ENCODE results near the gene SH3TC2.

SH3TC2 gene

GRCh38 chr5:149062371-149063016, 368 bp downstream of the SH3TC2 start:
- H3K4me3 ChIP-seq (ENCODE audit: low read depth in 1 of 5, low read length in 5 of 5), result no peak overlapping the region
- no peaks in the 10 kb centered on the region for H3K27me3 ChIP-seq (ENCODE audit: control insufficient read depth in 5 of 5, insufficient read depth in 4 of 5, low read length in 5 of 5)
- no peak overlapping the region for H3K9ac ChIP-seq (ENCODE audit: low read length in 5 of 5)

GRCh38 chr5:149061341-149061740, 1.5 kb downstream of the SH3TC2 start:
- peak overlapping the region; percentile 80 for H3K27ac ChIP-seq (ENCODE audit: low read depth, low read length)

More at GRCh38 chr5:149062371-149063016, 368 bp downstream of the SH3TC2 start:
- peak overlapping the region; percentile 80 for H3K27ac ChIP-seq (ENCODE audit: low read depth, low read length)
- no peaks in the 10 kb centered on the region for H3K36me3 ChIP-seq (ENCODE audit: control insufficient read depth in 5 of 5, insufficient read depth in 5 of 5, low read length in 5 of 5)
- H3K4me1 ChIP-seq (ENCODE audit: control insufficient read depth in 5 of 5, insufficient read depth in 5 of 5, low read length in 5 of 5), result peaks cover 3 to 54% (median 13%) of the 10 kb centered on the region in 5 donors
- peaks cover 0 to 6% (median 0%) of the 10 kb centered on the region in 5 donors for H3K9me3 ChIP-seq (ENCODE audit: control insufficient read depth in 5 of 5, low read length in 5 of 5)

DNA sequence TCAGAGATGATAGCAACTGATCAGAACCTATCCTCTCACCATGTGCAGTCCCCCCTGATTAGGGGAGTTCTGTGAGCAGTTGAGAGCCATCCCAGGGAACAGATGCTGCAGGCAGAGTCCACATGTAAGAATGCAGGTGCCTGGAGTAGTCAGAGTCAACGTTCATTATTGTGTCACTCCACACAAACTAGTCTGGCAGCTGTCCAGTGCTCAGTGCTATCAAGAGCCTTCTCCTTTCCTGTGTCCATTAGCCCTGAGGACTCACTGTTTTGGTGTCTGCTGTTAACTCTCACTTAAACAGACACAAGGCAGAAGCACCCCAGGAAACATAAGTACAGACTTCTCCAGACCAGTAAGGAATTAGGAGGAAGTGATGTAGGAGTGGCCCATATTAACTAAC, 2.5 kb downstream of the SH3TC2 start:
- Histone ChIP-seq H3K27ac (ENCODE audit: low read depth, low read length) (no peak overlapping the region), H3K9me3 (ENCODE audit: control insufficient read depth in 5 of 5, low read length in 5 of 5) (peaks cover 0 to 6% (median 0%) of the 10 kb centered on the region in 5 donors), H3K36me3 (ENCODE audit: control insufficient read depth in 5 of 5, insufficient read depth in 5 of 5, low read length in 5 of 5) (no peaks in the 10 kb centered on the region)

More at GRCh38 chr5:149061341-149061740, 1.5 kb downstream of the SH3TC2 start:
- no peak overlapping the region for H3K9ac ChIP-seq (ENCODE audit: low read length in 5 of 5)
- no peaks in the 10 kb centered on the region for H3K27me3 ChIP-seq (ENCODE audit: control insufficient read depth in 5 of 5, insufficient read depth in 4 of 5, low read length in 5 of 5)
- H3K9me3 ChIP-seq (ENCODE audit: control insufficient read depth in 5 of 5, low read length in 5 of 5), result peaks cover 0 to 6% (median 0%) of the 10 kb centered on the region in 5 donors
- H3K4me3 ChIP-seq (ENCODE audit: low read depth in 1 of 5, low read length in 5 of 5), result no peak overlapping the region
- peaks cover 3 to 54% (median 13%) of the 10 kb centered on the region in 5 donors for H3K4me1 ChIP-seq (ENCODE audit: control insufficient read depth in 5 of 5, insufficient read depth in 5 of 5, low read length in 5 of 5)
- H3K36me3 ChIP-seq (ENCODE audit: control insufficient read depth in 5 of 5, insufficient read depth in 5 of 5, low read length in 5 of 5), result no peaks in the 10 kb centered on the region

DNA sequence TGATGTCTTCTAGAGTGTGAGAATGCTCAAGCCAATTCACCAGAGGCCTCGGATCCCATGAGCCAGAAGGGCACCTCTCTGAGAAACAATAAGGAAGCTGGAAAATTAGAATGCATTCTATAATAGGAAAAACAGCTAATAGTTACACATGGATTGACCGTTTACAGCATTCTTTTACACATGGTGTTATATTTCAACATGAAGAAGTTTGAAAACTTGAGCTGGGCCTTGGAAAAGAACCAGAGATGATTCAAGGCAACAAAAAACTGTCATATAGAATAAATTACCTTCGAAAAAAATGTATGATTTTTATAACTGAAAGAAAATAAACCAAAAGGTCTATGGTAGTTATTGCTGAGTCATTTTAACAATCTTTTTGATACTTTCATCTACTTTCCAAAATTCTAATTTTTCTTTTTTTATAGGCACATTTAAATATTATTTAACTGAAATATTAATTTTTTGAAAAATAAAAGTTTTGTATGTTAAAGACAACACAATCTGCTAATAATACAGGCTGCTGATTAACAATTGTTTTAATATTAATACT, 6.2 kb downstream of the SH3TC2 start:
- Histone ChIP-seq H3K9me3 (ENCODE audit: control insufficient read depth in 5 of 5, low read length in 5 of 5) (peaks cover 0 to 6% (median 0%) of the 10 kb centered on the region in 5 donors), H3K27me3 (ENCODE audit: control insufficient read depth in 5 of 5, insufficient read depth in 4 of 5, low read length in 5 of 5) (no peaks in the 10 kb centered on the region), H3K27ac (ENCODE audit: low read depth, low read length) (no peak overlapping the region), H3K4me3 (ENCODE audit: low read depth in 1 of 5, low read length in 5 of 5) (no peak overlapping the region), H3K36me3 (ENCODE audit: control insufficient read depth in 5 of 5, insufficient read depth in 5 of 5, low read length in 5 of 5) (no peaks in the 10 kb centered on the region), H3K9ac (ENCODE audit: low read length in 5 of 5) (no peak overlapping the region), H3K4me1 (ENCODE audit: control insufficient read depth in 5 of 5, insufficient read depth in 5 of 5, low read length in 5 of 5) (peaks cover 0 to 14% (median 0%) of the 10 kb centered on the region in 5 donors)

More for the DNA sequence above, 2.5 kb downstream of the SH3TC2 start:
- H3K4me3 ChIP-seq (ENCODE audit: low read depth in 1 of 5, low read length in 5 of 5), result no peak overlapping the region
- peaks cover 3 to 50% (median 13%) of the 10 kb centered on the region in 5 donors for H3K4me1 ChIP-seq (ENCODE audit: control insufficient read depth in 5 of 5, insufficient read depth in 5 of 5, low read length in 5 of 5)
- H3K27me3 ChIP-seq (ENCODE audit: control insufficient read depth in 5 of 5, insufficient read depth in 4 of 5, low read length in 5 of 5), result no peaks in the 10 kb centered on the region
- no peak overlapping the region for H3K9ac ChIP-seq (ENCODE audit: low read length in 5 of 5)

- Histone ChIP-seq H3K27ac (ENCODE audit: low read depth, low read length) (no peak overlapping the region), H3K36me3 (ENCODE audit: control insufficient read depth in 5 of 5, insufficient read depth in 5 of 5, low read length in 5 of 5) (no peaks in the 10 kb centered on the region), H3K4me3 (ENCODE audit: low read depth in 1 of 5, low read length in 5 of 5) (no peak overlapping the region), H3K9ac (ENCODE audit: low read length in 5 of 5) (no peak overlapping the region), H3K4me1 (ENCODE audit: control insufficient read depth in 5 of 5, insufficient read depth in 5 of 5, low read length in 5 of 5) (no peaks in the 10 kb centered on the region), H3K9me3 (ENCODE audit: control insufficient read depth in 5 of 5, low read length in 5 of 5) (peaks cover 0 to 6% (median 0%) of the 10 kb centered on the region in 5 donors), H3K27me3 (ENCODE audit: control insufficient read depth in 5 of 5, insufficient read depth in 4 of 5, low read length in 5 of 5) (peaks cover 0 to 2% (median 0%) of the 10 kb centered on the region in 5 donors)
These were observed 8.4 kb downstream of the SH3TC2 start for GRCh38 chr5:149054416-149054815.

DNA sequence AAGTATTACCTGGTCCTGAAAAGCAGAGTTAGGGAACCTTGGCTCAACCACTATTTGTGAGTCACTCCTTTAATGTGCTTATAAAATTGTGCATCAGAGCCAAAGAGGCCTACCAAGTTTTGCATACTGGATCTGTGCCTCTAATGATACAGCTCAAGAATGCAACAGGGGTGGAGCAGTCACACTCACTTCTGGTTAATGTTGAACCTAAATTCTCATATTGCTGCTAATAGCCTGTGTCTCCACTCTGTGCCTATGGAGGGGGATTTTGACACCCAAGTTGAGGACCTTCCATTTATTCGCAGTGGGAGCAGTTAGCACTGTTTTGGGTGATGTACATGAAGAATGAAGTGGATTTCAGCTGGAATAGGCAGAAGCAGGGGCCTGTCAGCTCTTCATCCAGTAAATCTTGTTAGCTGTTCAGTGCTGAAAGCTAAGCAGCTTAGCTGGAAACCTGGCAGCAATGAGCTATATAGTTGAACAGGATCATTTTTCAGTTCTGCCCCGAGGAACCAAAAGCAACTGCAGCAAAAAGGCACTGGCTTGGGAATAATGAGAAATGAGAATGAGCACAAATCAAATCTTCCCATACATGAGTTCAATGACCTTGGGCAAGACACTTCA, 9.7 kb downstream of the SH3TC2 start:
- Histone ChIP-seq H3K27me3 (ENCODE audit: control insufficient read depth in 5 of 5, insufficient read depth in 4 of 5, low read length in 5 of 5) (peaks cover 0 to 5% (median 0%) of the 10 kb centered on the region in 5 donors), H3K36me3 (ENCODE audit: control insufficient read depth in 5 of 5, insufficient read depth in 5 of 5, low read length in 5 of 5) (no peaks in the 10 kb centered on the region), H3K9me3 (ENCODE audit: control insufficient read depth in 5 of 5, low read length in 5 of 5) (peaks cover 0 to 4% (median 0%) of the 10 kb centered on the region in 5 donors), H3K4me3 (ENCODE audit: low read depth in 1 of 5, low read length in 5 of 5) (no peak overlapping the region), H3K9ac (ENCODE audit: low read length in 5 of 5) (no peak overlapping the region), H3K27ac (ENCODE audit: low read depth, low read length) (no peak overlapping the region), H3K4me1 (ENCODE audit: control insufficient read depth in 5 of 5, insufficient read depth in 5 of 5, low read length in 5 of 5) (no peaks in the 10 kb centered on the region)

DNA sequence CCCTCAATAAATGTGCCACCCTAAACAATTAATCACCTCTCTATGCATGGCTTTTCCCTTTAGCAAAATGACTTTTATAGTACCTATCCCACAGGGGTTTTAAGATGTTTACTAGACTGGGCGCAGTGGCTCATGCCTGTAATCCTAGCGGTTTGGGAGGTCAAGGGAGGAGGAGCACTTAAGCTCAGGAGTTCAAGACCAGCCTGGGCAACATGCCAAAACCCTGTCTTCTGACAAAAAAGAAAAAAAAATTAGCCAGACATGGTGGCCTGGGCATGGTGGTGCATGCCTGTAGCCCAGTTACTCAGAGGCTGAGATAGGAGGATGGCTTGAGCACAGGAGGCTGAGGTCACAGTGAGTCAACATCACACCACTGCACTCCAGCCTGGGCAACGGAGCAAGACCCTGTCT, 13.5 kb downstream of the SH3TC2 start:
- Histone ChIP-seq H3K9me3 (ENCODE audit: control insufficient read depth in 5 of 5, low read length in 5 of 5) (no peaks in the 10 kb centered on the region), H3K9ac (ENCODE audit: low read length in 5 of 5) (no peak overlapping the region), H3K27me3 (ENCODE audit: control insufficient read depth in 5 of 5, insufficient read depth in 4 of 5, low read length in 5 of 5) (peaks cover 0 to 5% (median 4%) of the 10 kb centered on the region in 5 donors), H3K4me3 (ENCODE audit: low read depth in 1 of 5, low read length in 5 of 5) (no peak overlapping the region), H3K36me3 (ENCODE audit: control insufficient read depth in 5 of 5, insufficient read depth in 5 of 5, low read length in 5 of 5) (no peaks in the 10 kb centered on the region), H3K4me1 (ENCODE audit: control insufficient read depth in 5 of 5, insufficient read depth in 5 of 5, low read length in 5 of 5) (no peaks in the 10 kb centered on the region), H3K27ac (ENCODE audit: low read depth, low read length) (no peak overlapping the region)

GRCh38 chr5:149048811-149049210, 14.1 kb downstream of the SH3TC2 start:
- no peaks in the 10 kb centered on the region for H3K4me1 ChIP-seq (ENCODE audit: control insufficient read depth in 5 of 5, insufficient read depth in 5 of 5, low read length in 5 of 5)
- H3K4me3 ChIP-seq (ENCODE audit: low read depth in 1 of 5, low read length in 5 of 5), result no peak overlapping the region
- H3K27ac ChIP-seq (ENCODE audit: low read depth, low read length), result no peak overlapping the region
- H3K9me3 ChIP-seq (ENCODE audit: control insufficient read depth in 5 of 5, low read length in 5 of 5), result no peaks in the 10 kb centered on the region
- H3K36me3 ChIP-seq (ENCODE audit: control insufficient read depth in 5 of 5, insufficient read depth in 5 of 5, low read length in 5 of 5), result no peaks in the 10 kb centered on the region
- peaks cover 0 to 5% (median 4%) of the 10 kb centered on the region in 5 donors for H3K27me3 ChIP-seq (ENCODE audit: control insufficient read depth in 5 of 5, insufficient read depth in 4 of 5, low read length in 5 of 5)
- H3K9ac ChIP-seq (ENCODE audit: low read length in 5 of 5), result no peak overlapping the region

- Histone ChIP-seq H3K4me3 (ENCODE audit: low read depth in 1 of 5, low read length in 5 of 5) (no peak overlapping the region), H3K36me3 (ENCODE audit: control insufficient read depth in 5 of 5, insufficient read depth in 5 of 5, low read length in 5 of 5) (no peaks in the 10 kb centered on the region), H3K9ac (ENCODE audit: low read length in 5 of 5) (no peak overlapping the region), H3K9me3 (ENCODE audit: control insufficient read depth in 5 of 5, low read length in 5 of 5) (no peaks in the 10 kb centered on the region), H3K4me1 (ENCODE audit: control insufficient read depth in 5 of 5, insufficient read depth in 5 of 5, low read length in 5 of 5) (no peaks in the 10 kb centered on the region), H3K27me3 (ENCODE audit: control insufficient read depth in 5 of 5, insufficient read depth in 4 of 5, low read length in 5 of 5) (peaks cover 0 to 5% (median 4%) of the 10 kb centered on the region in 5 donors), H3K27ac (ENCODE audit: low read depth, low read length) (no peak overlapping the region)
These were observed 15.4 kb downstream of the SH3TC2 start for GRCh38 chr5:149047462-149047861.
